B cell (primary cell): ENCODE results near the gene RAB24. TPM values are rescaled to one million over a fixed set of nuclear protein-coding genes. Genes with fewer than 3 reads are reported as not detected.

ENCODE experiments used
- ATAC-seq: fragments of 200-7000 bp; cut with Tn5 transposase; one replicate; pipeline ENCODE4 v1.10.0; 2021; ENCODE audit warnings: low read depth, mild to moderate bottlenecking, moderate number of reproducible peaks, moderate library complexity
- CTCF ChIA-PET: fragments of 350-600 bp; sonication (Branson Sonifier 250); formaldehyde crosslinking; loops from one replicate; lab custom pipeline; 2021; ENCODE audit warnings: antibody characterized with exemption, inconsistent platforms; lab: Charles Lee
- POLR2A ChIA-PET: fragments of 350-600 bp; sonication (Branson Sonifier 250); formaldehyde crosslinking; loops from one replicate; lab custom pipeline; 2021; ENCODE audit warnings: antibody characterized with exemption; lab: Charles Lee
- DNase-seq: peaks from one replicate; pipeline ENCODE4 v3.0.0; 2013
- H2AFZ ChIP-seq: 2 replicates; pipeline ENCODE4 v1.6.1; 2012; ENCODE audit warnings: mild to moderate bottlenecking, low read depth, low read length; ENCODE audit not compliant: insufficient read depth, poor library complexity, severe bottlenecking
- H3K27ac ChIP-seq, 2 donors: 1 replicate in 1 of 2; 2 replicates in 1 of 2; pipeline ENCODE4 v1.5.1; 2012 to 2013; ENCODE audit warnings: low read length in 2 of 2, mild to moderate bottlenecking in 2 of 2, moderate library complexity in 1 of 2
- H3K27me3 ChIP-seq, 4 experiments: fragments of 200-600 bp in 1 of 4; sonication (generic) in 1 of 4; replicated peaks in 1 of 4; 1 replicate in 2 of 4; 2 replicates in 2 of 4; pipeline versions ENCODE4 v1.6.1 to v1.7.0; 2013 to 2016; ENCODE audit warnings: low read length in 3 of 4, mild to moderate bottlenecking in 2 of 4, mixed read lengths in 1 of 4, moderate library complexity in 1 of 4; ENCODE audit not compliant: insufficient read depth in 4 of 4, control insufficient read depth in 3 of 4; ENCODE audit errors: control extremely low read depth in 1 of 4
- H3K36me3 ChIP-seq, 2 experiments: replicated peaks in 1 of 2; 1 replicate in 1 of 2; 2 replicates in 1 of 2; pipeline versions ENCODE4 v1.6.1 to v1.7.1; 2013; ENCODE audit warnings: low read length in 1 of 2; ENCODE audit not compliant: insufficient read depth in 2 of 2, control insufficient read depth in 1 of 2; ENCODE audit errors: control extremely low read depth in 1 of 2, extremely low read depth in 1 of 2
- H3K4me1 ChIP-seq, 2 donors: fragments of 200-600 bp in 1 of 2; sonication (generic) in 1 of 2; 1 replicate in 1 of 2; 2 replicates in 1 of 2; pipeline versions ENCODE4 v1.5.1 to v1.6.1; 2013 to 2017; ENCODE audit warnings: low read length in 2 of 2; ENCODE audit not compliant: control insufficient read depth in 2 of 2, insufficient read depth in 2 of 2
- H3K4me2 ChIP-seq: replicated peaks from 2 replicates; pipeline ENCODE3; 2012; ENCODE audit warnings: mild to moderate bottlenecking, low read depth, low read length; ENCODE audit not compliant: poor library complexity, severe bottlenecking
- H3K4me3 ChIP-seq, 5 experiments: fragments of 200-600 bp in 1 of 5; sonication (generic) in 1 of 5; 1 replicate in 3 of 5; 2 replicates in 2 of 5; pipeline versions ENCODE4 v1.5.1 to v1.7.0; 2011 to 2016; ENCODE audit warnings: low read length in 4 of 5, mild to moderate bottlenecking in 4 of 5, low read depth in 2 of 5, control low read depth in 1 of 5, moderate library complexity in 1 of 5; ENCODE audit not compliant: insufficient read depth in 1 of 5; ENCODE audit errors: control extremely low read depth in 1 of 5, extremely low read depth in 1 of 5
- H3K79me2 ChIP-seq: fragments of 200-600 bp; sonication (generic); one replicate; pipeline ENCODE4 v1.6.0; 2016; ENCODE audit warnings: low read length; ENCODE audit not compliant: control insufficient read depth, insufficient read depth
- H3K9ac ChIP-seq: fragments of 200-600 bp; sonication (generic); 2 replicates; pipeline ENCODE4 v1.6.1; 2017; ENCODE audit warnings: mild to moderate bottlenecking, low read length, moderate library complexity
- H3K9me3 ChIP-seq, 3 donors: one replicate each; pipeline versions ENCODE4 v1.6.1 to v1.7.1; 2013; ENCODE audit warnings: low read length in 2 of 3; ENCODE audit not compliant: control insufficient read depth in 2 of 3, insufficient read depth in 1 of 3; ENCODE audit errors: control extremely low read depth in 1 of 3
- H4K20me1 ChIP-seq: 2 replicates; pipeline ENCODE4 v1.6.0; 2012; ENCODE audit warnings: mild to moderate bottlenecking, low read length; ENCODE audit not compliant: insufficient read depth, control insufficient read depth, poor library complexity, severe bottlenecking
- H3K27ac Mint-ChIP-seq: one replicate; pipeline ENCODE4 v1.8.0; 2021; ENCODE audit warnings: mixed read lengths
- H3K27me3 Mint-ChIP-seq: one replicate; pipeline ENCODE4 v1.8.0; 2021; ENCODE audit warnings: mixed read lengths
- H3K4me1 Mint-ChIP-seq: one replicate; pipeline ENCODE4 v1.8.0; 2021; ENCODE audit warnings: mixed read lengths
- H3K4me3 Mint-ChIP-seq: one replicate; pipeline ENCODE4 v1.8.0; 2021; ENCODE audit warnings: mixed read lengths
- H3K9me3 Mint-ChIP-seq: one replicate; pipeline ENCODE4 v1.8.0; 2022; ENCODE audit warnings: mixed read lengths; ENCODE audit not compliant: insufficient read depth
- EZH2 ChIP-seq: IDR thresholded peaks from 2 replicates; pipeline ENCODE4 v1.6.1; 2012; ENCODE audit warnings: borderline replicate concordance, low read depth, mild to moderate bottlenecking, moderate library complexity, low read length; ENCODE audit not compliant: insufficient read depth, poor library complexity, severe bottlenecking
- WGBS: methylation state at CpG from one replicate; pipeline ENCODE4 v1.1.5; 2013; ENCODE audit warnings: missing lambda C conversion rate; ENCODE audit not compliant: insufficient coverage; 5-methylcytosine and 5-hydroxymethylcytosine counted together
- intact Hi-C: fragments of 100-400 bp; cut with micrococcal nuclease; formaldehyde crosslinking; loops from one replicate; pipeline ENCODE4 v1.10.0; 2022
- polyA plus RNA-seq: library from polyadenylated mRNA; depleted of rRNA; stranded (reverse); fragments of >200 nt; gene quantifications from 2 replicates; pipeline ENCODE4 v1.2.3, GENCODE V29; 2012
- total RNA-seq, 2 donors: library from RNA; stranded (reverse); fragments of 120-200 nt in 1 of 2; gene quantifications; 1 replicate in 1 of 2; 2 replicates in 1 of 2; pipeline versions ENCODE4 v1.2.3 to v1.2.4, GENCODE V29; 2013 to 2022
- TF ChIP-seq, protein P1 (sequence below): fragments of 200-600 bp; IDR thresholded peaks from one replicate; pipeline ENCODE4 v1.8.0; 2022; ENCODE audit warnings: antibody characterized with exemption, mild to moderate bottlenecking

RAB24 gene
- total and polyA plus RNA-seq, 2 donors (not counting 1 experiment from before 2014, with no cell fraction given) = 38.3 to 147 TPM

DNA sequence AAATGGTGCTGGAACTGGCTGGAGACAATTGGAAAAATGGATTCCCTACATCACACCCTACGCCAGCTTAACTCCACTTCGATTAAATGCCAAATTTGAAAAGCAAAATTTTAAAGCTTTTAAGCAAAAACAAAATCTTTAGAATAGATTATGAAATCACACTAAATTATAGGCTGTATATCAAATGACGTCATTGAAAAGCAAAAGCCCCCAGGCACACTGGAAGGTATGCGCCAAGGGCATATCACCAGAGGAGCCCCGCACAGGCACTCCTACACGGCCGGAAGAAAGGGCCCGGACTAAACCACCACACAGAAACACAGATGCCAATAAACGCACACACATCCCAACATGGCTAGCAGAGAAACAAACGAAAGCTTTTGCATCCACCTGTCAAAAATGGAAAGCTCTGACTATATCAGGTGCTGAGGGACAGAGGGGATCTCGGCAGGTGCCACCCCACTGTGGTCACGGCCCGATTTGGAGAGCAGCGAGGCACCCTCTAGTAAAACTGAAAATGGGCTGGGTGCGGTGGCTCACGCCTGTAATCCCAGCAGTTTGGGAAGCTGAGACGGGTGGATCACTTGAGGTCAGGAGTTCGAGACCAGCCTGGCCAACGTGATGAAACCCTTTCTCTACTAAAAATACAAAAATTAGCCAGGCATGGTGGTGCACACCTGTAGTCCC, 25.2 kb upstream of the RAB24 start:
- Histone ChIP-seq H3K79me2 (peaks cover 9% of the 10 kb centered on the region), H4K20me1 (peaks cover 8% of the 10 kb centered on the region), H3K4me3 (no peak overlapping the region), H3K4me2 (no peak overlapping the region), H3K4me1 (peaks cover 16 to 21% of the 10 kb centered on the region in 2 donors), H3K27ac (no peak overlapping the region), H3K9me3 (no peaks in the 10 kb centered on the region), H2AFZ (no peak overlapping the region), H3K9ac (no peak overlapping the region), H3K27me3 (no peaks in the 10 kb centered on the region), H3K36me3 (peaks cover 4 to 33% of the 10 kb centered on the region in 2 experiments)
- Mint-ChIP-seq H3K9me3 (no peaks in the 10 kb centered on the region), H3K4me3 (no peak overlapping the region), H3K27ac (no peak overlapping the region), H3K27me3 (no peaks in the 10 kb centered on the region), H3K4me1 (peaks cover 22% of the 10 kb centered on the region)
- TF ChIP-seq, protein P1, sequence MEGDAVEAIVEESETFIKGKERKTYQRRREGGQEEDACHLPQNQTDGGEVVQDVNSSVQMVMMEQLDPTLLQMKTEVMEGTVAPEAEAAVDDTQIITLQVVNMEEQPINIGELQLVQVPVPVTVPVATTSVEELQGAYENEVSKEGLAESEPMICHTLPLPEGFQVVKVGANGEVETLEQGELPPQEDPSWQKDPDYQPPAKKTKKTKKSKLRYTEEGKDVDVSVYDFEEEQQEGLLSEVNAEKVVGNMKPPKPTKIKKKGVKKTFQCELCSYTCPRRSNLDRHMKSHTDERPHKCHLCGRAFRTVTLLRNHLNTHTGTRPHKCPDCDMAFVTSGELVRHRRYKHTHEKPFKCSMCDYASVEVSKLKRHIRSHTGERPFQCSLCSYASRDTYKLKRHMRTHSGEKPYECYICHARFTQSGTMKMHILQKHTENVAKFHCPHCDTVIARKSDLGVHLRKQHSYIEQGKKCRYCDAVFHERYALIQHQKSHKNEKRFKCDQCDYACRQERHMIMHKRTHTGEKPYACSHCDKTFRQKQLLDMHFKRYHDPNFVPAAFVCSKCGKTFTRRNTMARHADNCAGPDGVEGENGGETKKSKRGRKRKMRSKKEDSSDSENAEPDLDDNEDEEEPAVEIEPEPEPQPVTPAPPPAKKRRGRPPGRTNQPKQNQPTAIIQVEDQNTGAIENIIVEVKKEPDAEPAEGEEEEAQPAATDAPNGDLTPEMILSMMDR = no peak
- TF ChIP-seq EZH2 = no peak
- ChIA-PET POLR2A (no interaction called here), CTCF (interaction anchor here (0.9 to 2.1 kb wide), 5 partner anchors 10 to 215 kb away, joined by 3 to 5 read pairs (median 4); no protein-coding TSS in a partner anchor)
- intact Hi-C loops = no loop called here
- DNase-seq (no peak), ATAC-seq (no peak)
- WGBS = 96% methylated on average over 13 of the region's 19 CpGs
